Germinal center (tissue), 1 donor: ENCODE measurements around the gene MORN5.

Source experiments
- DNase-seq: peaks from one replicate; pipeline ENCODE4 v3.0.0; 2012; ENCODE audit warnings: mixed read lengths, low spot score

MORN5 gene

DNA sequence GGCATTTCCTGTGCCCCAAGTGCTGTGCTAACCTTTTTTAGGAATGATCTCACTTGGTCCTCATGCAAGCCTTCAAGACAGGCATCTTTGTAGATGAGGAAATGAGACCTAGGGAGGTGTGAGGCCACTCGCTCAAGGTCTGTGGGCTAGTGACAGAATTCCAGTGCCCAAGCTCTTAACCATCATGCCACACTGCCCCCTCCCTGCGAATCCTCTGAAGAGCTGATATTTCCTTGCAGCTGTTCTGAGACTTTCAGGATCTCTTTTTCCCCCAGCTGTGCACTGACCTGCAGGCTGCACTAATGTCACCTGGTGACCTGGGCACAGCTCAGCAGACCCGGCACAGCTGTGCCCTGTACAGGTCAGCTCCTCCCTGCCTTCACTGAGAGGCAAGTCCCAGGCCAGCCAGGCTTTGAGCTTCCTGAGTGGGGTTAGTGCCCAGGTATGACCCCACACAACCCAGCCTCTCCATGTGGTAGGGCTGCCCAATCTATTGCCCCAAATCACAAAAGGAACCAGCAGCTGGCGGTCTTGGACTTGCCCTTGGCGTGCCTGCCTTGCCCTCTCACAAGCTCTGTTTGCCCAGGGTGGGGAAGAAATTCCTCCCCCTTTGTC, 32.7 kb downstream of the MORN5 start:
- DNase-seq, result no peak

DNA sequence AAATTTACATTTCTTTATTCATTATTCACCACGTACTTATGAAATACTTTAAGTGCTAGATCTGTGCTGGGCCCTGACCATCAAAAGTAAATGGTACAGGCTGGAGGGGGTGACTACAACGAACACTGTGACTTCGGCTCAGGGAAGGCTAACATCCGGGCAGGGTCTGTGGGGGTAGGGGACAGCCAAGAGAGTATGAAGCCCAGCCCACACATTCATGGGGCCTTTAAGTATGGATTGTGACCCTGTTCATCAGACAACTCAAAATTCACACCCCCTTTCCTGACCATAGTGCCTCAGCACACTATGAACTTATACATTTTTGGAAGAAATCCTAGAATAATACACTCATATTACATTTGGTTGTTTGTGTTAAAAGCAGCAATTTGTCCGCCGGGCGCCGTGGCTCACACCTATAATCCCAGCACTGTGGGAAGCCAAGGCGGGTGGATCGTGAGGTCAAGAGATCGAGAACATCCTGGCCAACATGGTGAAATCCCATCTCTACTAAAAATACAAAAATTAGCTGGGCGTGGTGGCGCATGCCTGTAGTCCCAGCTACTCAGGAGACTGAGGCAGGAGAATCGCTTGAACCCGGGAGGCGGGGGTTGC, 33.3 kb downstream of the MORN5 start:
- no peak for DNase-seq

DNA sequence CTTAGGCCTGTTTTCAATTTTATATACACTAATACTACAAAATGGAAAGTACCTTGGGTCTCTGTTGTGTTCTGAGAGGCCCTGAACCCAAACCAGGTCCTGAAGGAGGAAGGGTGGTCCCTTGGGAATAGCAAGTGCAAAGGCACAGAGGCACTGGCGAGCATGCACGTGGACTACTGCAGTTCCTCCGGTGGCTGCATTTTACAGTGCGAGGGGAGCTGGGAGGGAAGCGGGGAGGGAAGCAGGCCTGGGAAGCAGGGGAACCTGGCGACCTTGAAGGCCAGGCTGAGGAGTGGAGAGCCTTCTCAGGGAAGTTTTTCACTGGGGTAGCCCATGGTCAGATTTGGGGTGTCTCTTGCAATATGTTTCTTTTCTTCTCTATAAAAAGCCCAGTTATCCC, 33.9 kb downstream of the MORN5 start:
- DNase-seq, result no peak

DNA sequence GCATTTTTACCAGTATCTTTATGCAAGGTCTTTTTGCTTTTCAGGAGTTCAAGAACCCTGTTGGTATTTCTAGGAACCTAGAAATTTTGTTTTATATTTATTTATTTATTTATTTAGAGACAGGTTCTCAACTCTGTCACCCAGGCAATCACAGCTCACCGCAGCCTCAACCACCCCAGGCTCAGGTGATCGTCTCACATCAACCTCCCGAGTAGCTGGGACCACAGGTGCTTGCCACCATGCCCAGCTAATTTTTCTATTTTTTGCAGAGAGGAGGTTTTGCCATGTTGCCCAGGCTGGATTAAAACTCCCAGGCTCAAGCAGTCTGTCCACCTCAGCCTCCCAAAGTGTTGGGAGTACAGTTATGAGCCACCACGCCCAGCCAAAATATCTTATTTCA, 36.2 kb downstream of the MORN5 start:
- DNase-seq, result no peak

DNA sequence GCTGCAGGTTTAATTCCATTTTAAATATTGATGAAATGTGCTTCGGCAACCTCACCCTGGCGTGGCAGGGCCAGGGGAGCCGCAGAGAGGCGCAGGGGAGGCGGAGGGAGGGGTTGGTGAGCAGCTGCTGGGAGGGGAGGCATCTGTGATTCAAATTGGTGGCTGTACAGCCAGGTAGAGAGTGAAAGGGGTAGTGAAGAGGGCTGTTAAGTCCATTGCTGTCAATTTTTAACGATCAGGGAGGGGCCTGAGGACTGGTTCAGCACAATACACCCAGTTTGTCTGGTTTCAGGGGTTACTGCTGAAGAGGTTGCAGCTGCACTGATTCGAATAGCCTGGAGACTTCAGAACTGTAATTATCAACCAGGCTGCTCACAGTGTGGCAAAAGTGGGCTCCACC, 37.7 kb downstream of the MORN5 start:
- no peak for DNase-seq

DNA sequence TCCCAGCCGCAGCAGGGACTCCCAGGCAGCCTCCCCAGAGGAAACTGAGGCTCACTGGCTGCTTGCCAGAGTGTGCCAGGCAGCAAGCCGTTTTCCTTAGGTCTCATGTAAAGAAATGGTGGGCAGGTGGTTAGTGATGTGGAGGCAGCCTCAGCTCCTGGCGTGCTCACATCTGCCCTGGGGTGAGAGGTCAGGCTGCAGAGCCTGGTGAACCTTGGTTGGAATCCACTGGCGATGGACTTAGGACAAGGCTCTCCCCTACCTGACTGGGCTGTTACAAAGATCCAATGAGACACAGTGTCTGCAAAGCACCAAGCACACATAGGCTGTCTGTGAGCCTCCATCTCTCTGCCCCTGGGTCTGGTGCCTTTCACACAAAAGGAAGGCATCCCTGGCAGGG, 38.2 kb downstream of the MORN5 start:
- DNase-seq, result no peak

DNA sequence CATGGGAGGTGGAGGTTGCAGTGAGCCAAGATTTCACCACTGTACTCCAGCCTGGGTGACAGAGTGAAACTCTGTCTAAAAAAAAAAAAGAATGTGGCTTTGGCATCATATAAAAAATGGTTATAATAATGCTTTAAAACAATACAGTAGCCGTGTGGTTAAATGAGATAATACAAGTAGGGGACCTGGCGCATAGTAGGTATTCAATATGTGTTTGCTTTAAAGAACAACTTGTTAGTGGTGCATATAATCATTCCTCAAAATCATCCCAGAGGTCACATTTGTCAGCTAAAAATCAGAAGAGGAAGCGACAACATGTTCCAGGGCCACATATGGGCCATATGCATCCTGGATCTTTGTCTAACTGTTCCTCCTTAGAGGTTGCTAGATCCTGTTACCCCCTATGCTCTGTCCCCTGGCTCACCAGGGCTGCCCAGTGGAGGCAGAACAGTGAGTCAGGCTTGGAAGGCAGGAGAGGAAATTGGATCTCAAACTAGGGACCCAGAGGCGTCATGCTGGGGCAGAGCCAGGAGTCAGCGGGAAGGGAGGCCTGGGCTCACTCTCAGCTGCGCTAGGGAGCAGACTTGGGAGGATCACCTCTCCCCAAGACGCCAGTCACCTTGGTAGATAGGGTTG, 41.4 kb downstream of the MORN5 start:
- no peak for DNase-seq

DNA sequence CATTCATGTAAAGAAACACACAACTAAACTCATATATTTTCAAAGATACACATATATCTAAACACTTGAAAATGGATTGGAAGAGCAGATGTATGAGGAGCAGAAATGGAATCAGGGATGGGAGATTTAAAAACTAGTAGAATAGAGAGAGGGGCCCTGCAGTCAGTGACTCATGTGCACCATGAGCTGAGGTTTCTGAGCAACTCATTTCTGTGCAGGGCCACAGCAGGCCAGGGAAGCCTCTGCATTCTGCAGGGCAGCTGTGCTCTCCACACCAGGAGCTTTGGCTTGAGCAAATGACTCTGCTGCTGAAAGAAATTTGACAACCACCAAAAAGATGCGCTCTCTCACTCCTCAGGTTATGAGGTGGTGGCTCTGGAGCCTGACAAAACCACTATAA, 41.9 kb downstream of the MORN5 start:
- DNase-seq, result no peak

DNA sequence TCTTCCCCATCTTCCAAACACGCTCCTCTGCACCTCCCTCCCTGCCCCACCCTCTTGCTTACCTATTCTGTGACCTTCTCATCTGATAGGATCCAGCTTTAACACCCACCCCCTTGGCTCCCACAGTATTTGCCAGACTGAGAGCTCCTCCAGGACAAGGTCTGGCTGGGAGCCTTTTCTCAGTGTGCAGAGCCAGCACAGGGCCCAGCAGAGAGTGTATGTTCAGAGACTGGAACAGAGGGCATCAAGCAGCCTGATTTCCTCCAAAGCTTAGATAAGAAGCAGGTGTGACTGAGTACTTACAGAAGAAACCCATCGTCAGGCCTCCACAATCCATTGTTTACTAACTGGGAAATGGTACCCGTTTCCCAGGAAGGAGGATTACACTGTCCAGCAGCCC, 42.4 kb downstream of the MORN5 start:
- no peak for DNase-seq

DNA sequence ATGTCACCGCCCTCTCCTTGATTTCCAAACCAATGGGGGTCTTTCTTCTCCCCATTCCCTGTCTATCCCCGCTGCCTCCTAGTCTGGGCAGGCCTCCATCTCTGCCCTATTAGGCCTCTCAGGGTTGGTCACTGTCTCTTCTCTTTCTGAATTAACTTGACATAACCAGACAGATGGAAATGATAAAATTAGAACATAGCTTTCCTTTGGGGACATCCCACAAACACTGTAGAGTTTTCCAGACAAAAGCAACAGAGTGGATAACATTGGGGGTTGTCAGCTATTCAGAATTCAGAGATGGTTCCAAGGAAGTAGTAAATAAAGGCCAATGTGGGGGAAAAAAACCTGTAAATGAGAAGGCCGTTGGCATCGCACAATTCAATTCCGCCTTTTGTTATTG, 44.3 kb downstream of the MORN5 start:
- no peak for DNase-seq

DNA sequence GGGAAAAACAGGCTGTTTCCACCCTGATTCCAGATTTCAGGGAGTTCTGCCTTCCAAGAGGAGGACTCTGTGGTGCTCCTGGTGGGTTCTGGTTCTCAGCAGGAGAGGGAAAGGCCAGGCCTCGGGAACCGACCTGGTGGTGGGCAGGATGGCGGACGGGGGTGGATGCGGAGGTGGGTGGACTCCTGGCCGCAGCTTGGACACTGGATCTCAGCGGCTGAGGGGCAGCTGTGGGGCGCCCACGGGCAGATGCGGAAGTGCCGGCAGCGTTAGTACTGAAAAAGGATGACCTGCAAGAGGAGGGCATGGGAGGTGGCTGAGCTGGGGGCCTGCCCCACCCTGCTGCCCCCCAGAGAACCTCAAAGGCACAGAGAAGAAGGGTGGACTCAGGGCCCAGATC, 44.8 kb downstream of the MORN5 start:
- no peak for DNase-seq

DNA sequence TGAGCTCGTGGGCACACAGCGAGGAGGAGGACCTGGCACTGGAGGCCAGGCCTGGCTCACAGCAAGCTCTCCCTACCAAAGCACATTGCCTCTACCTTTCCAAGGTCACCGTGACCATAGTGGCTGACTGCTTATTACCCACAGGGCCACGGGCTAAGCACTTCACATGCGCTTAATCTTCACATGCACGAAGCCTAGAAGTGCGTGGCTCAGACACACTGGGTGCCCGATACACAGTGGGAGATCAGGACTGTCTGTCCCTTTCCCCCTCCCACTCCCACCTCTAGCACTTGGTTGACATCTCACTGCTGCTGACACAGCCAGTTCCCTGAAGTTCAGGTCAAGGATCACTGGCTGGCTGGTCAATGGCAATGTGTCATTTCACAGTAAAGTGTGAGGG, 45.5 kb downstream of the MORN5 start:
- no peak for DNase-seq

DNA sequence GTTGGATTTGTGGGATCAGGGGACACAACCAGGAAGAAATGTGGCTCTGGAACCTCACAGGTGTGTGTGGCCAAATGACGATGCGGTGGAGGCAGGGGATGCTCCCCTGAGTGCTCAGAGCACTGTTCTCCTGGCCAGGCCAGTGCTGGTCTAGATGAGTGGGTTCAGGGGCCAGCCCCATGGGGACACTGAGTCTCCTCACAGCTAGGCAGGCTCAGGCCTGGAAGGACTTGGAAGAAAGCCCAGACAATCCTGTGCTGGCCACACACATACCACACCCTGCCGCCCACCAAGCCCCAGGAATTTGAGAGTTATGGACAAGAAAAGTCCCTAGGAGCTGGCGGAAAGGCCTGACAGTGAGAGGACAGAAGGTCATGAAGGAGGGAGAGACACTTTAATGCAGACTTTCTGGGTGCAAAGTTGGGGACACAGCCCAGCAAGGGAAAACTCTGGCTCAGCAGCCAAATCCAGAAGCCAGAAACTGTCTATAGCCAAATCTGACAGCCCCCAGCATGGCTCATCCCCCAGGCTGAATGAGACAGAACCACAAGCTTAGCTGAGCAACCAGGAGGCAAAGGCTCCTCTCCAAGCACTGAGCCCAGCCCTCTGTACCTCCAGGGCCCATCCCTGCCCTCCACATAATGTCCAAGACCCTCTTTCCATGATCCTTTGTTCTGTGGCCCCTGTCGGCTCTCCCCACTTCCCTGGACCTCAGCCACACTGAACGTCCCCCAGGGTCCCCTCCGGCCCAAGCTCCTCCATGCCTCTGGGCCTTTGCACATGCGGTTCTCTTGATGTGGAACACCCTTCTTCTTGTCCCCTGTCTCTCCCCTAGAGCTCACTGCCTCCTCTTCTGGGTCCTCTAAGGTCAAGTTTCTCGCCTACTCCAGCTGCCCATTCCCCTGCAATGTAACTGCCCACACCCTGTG, 46.7 kb downstream of the MORN5 start:
- DNase-seq, result no peak

DNA sequence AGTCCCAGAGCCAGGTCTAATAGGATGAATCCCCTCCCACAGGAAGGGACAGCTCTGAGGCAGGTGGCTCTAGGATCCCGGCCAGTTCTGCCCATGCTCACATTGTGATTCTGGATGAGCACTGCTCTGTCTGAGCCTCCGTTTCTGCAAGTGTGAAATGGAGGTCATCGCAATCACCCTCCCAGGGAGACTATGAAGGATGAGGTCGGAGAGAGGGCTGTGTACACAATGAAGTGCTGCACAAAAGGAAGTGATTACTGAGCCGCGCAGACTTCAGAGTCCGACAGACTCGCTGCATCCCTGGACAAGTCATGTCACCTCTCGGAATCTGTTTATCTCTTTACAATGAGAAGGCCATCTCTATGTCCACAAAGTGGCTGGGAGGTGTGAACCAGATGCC, 47.4 kb downstream of the MORN5 start:
- no peak for DNase-seq

DNA sequence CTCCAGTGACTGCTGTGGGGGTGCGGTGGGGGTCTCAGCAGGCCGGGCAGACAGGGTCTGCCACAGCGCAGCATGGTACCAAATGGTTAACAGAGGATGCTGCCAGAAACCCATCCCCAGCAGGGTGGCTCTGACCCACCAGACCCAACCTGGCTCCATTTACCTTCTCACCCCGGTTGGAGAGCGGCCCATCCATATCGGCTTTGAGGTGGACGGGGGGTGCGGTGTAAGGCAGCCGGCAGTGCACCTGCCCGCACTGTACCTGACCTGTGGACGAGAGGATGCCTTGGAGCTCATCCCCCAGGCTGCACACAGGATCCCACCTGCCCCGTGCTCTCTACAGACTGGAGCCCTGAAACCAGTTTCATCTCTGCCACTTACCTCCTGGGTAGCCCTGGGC, 49.7 kb downstream of the MORN5 start:
- DNase-seq, result no peak

DNA sequence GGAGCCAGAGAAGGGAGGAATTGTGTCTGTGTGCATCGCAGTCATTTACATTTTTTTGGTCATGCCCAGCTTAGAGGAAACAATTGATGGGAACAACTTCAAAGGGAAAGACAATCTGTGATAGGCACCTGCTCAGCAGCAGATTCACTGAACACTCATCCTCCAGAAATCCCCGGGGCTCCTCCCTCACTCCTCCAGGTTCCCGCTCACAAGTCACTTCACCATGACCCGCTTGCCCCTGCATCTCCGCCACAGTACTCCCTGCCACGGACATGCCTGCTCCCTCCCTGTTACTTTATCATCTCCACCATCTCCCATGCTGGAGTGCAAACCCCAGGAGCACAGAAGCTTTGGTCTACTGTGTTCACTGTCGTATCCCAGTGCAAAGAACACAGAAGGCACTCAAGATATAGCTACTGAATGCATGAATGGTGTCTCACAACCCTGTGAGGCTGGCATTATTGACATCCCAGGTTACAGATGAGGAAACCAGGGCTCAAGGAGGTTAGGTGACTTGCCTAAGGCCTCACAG, 52.8 kb downstream of the MORN5 start:
- no peak for DNase-seq

DNA sequence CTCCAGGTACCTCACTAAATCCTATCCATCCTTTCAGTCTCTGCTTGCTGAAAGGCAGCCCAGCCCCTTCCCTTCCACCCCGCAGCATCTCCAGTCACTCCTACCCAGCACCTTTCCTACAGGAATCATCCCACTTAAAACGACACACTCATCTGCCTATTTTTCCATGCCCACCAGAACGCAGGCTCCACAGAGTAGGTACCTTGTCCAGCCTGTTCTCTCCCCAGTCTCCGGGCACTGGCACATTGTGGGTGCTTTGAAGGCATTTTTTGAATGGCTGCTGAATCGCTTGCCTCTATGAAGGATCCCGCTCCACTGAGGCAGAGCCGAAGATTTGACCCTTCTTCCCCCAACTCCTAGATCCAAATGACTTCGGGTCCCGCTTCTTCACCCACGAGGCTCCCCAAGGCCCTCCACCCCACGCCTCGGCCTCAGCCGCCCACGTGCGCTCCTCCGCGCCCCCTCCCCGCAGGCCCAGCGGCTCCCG, 53.4 kb downstream of the MORN5 start:
- no peak for DNase-seq

DNA sequence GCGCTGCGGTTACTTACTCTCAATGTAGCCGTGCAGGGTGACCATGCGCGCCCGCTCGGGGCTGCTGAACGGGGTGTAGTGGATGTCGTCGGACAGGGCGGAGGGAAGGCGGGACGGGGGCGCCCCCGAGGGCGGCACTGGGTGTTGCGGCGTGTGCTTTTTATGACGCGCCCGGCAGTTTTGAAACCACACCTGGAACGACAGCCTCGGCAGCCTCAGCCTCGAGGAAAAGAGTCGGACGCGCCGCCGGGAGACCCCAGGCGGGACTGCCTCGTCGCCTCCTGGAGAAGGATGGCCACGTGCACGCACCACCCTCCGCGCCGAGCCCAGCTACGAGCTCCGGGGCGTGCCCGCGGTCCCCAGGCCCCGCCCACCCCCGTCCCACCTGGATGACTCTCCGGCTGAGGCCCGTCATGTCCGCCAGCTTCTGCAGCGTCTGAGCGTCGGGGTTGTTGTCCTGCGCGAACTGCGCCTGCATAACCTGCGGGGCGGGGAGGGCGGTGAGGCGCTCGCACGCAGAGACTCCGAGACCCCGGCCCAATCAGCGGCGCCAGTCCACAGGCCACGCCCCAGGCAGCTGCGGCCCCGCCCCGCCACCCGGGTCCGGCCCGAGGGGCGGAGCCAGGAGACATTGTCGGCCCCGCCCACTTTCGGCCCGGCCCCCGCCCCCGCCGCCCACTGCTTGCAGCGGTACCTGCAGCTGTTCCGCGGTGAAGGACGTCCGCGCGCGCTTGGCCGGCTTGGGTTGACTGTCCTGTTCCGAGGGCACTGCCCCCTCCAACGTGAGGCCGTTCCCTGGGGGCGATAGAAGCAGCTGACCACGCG, 54.1 kb downstream of the MORN5 start:
- peak; percentile 92 for DNase-seq

DNA sequence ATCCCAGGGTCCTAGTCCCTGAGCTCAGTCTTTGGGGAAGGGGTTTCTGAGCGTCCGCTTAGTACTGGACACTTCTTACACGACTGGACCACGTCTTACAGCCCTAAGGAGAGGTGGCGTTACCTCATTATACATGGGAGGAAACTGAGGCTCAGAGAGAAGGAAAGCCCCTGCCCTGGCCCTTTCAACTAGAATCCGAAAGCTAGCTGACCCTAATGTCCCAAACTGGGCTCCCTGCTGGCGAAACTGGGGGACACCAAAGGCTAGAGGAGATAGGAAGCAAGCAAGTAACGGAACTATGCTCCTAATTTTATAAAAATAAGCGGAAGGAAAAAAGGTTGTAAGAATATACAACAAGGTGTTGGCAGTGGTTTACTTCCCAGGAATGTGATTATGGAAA, 54.8 kb downstream of the MORN5 start:
- no peak for DNase-seq

DNA sequence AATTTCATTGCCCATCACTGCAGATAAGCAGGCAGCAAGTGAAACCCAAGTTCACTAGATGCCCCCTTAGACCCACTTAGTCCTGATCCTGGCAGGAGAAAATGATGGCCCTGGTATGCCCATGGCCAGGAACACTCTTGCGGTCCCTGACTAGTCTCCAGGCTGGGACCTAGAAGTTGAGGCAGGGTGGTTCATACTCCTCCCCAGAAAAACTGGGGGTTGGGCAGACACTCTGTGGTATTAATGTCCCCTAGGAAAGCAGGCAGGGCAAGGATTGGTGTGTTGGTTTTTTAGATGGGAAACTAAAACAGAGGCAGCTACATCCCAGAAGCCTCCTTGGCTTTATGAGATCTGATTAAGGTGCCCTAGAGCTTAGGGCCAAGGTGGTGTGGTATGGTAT, 56.0 kb downstream of the MORN5 start:
- no peak for DNase-seq

DNA sequence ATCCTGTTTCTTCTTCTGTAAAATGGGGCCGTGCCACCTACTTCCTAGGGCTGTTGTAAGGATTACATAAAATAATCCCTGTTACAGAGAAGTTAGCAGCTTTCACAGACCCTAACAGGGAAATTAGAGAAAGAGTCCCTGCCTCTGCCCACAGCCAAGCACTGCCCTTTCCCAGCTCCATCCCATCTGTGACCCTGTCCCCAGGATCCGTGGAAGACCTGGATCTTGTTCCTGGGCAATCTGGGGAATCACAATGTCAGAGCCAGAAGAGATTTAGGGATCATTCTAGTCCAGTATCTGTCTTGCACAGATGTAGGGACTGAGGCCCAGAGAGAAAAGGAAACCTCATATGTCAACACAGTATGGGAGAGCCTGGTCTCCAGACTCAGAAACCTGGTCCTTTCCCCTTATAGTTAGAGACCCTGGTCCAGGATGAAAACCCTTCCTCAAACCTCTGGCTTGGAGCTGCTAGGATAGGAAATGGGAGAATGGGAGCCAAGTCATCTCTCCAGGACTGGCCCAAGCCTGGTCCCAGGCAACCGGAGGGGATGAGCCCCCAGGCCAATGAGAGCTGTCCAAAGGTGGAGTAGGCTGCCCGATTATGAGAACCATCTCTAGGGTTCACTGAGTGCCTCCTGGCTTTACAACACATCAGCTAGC, 56.6 kb downstream of the MORN5 start:
- DNase-seq, result no peak
